H9 (cell line): ENCODE measurements around the gene FAM227B. TPM values are rescaled to one million over a fixed set of nuclear protein-coding genes. Genes with fewer than 3 reads are reported as not detected.
"Not testable (repeated sequence)": the region's sequence is repeated elsewhere in the genome, so short reads cannot be mapped to it uniquely, and the experiment has no call there.

Source experiments
- DNase-seq: peaks from one replicate; pipeline ENCODE4 v3.0.0-alpha.2; 2017
- H2AFZ ChIP-seq: one replicate; pipeline ENCODE4 v1.6.1; 2013; ENCODE audit warnings: mild to moderate bottlenecking, low read length, control low read depth, moderate library complexity
- H2AK5ac ChIP-seq: 2 replicates; pipeline ENCODE4 v1.6.1; 2013; ENCODE audit warnings: low read length, control low read depth, mixed read lengths; ENCODE audit not compliant: insufficient read length
- H2BK120ac ChIP-seq: one replicate; pipeline ENCODE4 v1.6.1; 2013; ENCODE audit warnings: low read depth, mild to moderate bottlenecking, low read length, control low read depth, inconsistent platforms; ENCODE audit not compliant: poor library complexity, severe bottlenecking
- H2BK12ac ChIP-seq: 2 replicates; pipeline ENCODE4 v1.6.1; 2013; ENCODE audit warnings: low read length, control low read depth, mixed read lengths, low read depth; ENCODE audit not compliant: insufficient read length
- H2BK15ac ChIP-seq: 2 replicates; pipeline ENCODE4 v1.6.1; 2013; ENCODE audit warnings: low read depth, low read length, control low read depth
- H2BK20ac ChIP-seq: one replicate; pipeline ENCODE4 v1.6.1; 2013; ENCODE audit warnings: low read depth, mild to moderate bottlenecking, low read length, control low read depth, inconsistent platforms; ENCODE audit not compliant: poor library complexity, severe bottlenecking
- H2BK5ac ChIP-seq: 2 replicates; pipeline ENCODE4 v1.6.1; 2013; ENCODE audit warnings: low read length, control low read depth, mixed read lengths; ENCODE audit not compliant: insufficient read length
- H3K14ac ChIP-seq: 2 replicates; pipeline ENCODE4 v1.6.1; 2013; ENCODE audit warnings: low read length, control low read depth; ENCODE audit not compliant: insufficient read depth
- H3K18ac ChIP-seq: 2 replicates; pipeline ENCODE4 v1.6.1; 2013; ENCODE audit warnings: low read depth, mild to moderate bottlenecking, mixed read lengths, low read length, control low read depth; ENCODE audit not compliant: insufficient read length
- H3K23ac ChIP-seq: 2 replicates; pipeline ENCODE4 v1.6.1; 2013; ENCODE audit warnings: low read length, control low read depth, mixed read lengths, low read depth; ENCODE audit not compliant: insufficient read length
- H3K23me2 ChIP-seq: 2 replicates; pipeline ENCODE4 v1.6.1; 2013; ENCODE audit warnings: low read depth, mild to moderate bottlenecking, mixed read lengths, low read length, control low read depth; ENCODE audit not compliant: insufficient read length, poor library complexity, severe bottlenecking
- H3K27ac ChIP-seq: 2 replicates; pipeline ENCODE4 v1.5.1; 2013; ENCODE audit warnings: low read length, control low read depth, mixed read lengths, low read depth; ENCODE audit not compliant: insufficient read length
- H3K27me3 ChIP-seq: 2 replicates; pipeline ENCODE4 v1.6.1; 2013; ENCODE audit warnings: low read length, control low read depth, inconsistent platforms; ENCODE audit not compliant: insufficient read depth
- H3K4ac ChIP-seq: 2 replicates; pipeline ENCODE4 v1.6.1; 2013; ENCODE audit warnings: low read depth, mild to moderate bottlenecking, control low read depth, inconsistent platforms, low read length, moderate library complexity
- H3K4me1 ChIP-seq: 2 replicates; pipeline ENCODE4 v1.6.1; 2013; ENCODE audit warnings: low read length, control low read depth, inconsistent platforms; ENCODE audit not compliant: insufficient read depth
- H3K4me2 ChIP-seq: 2 replicates; pipeline ENCODE4 v1.6.1; 2013; ENCODE audit warnings: low read length, control low read depth, mixed read lengths; ENCODE audit not compliant: insufficient read length, insufficient read depth
- H3K56ac ChIP-seq: 2 replicates; pipeline ENCODE4 v1.6.1; 2013; ENCODE audit warnings: low read depth, mild to moderate bottlenecking, mixed read lengths, low read length, control low read depth; ENCODE audit not compliant: insufficient read length
- H3K79me1 ChIP-seq: 2 replicates; pipeline ENCODE4 v1.6.1; 2013; ENCODE audit warnings: low read depth, mild to moderate bottlenecking, moderate library complexity, low read length, control low read depth, inconsistent platforms; ENCODE audit not compliant: insufficient read depth, poor library complexity, severe bottlenecking
- H3K79me2 ChIP-seq: 2 replicates; pipeline ENCODE4 v1.6.1; 2013; ENCODE audit warnings: low read length, control low read depth, inconsistent platforms; ENCODE audit not compliant: insufficient read depth
- H3K9ac ChIP-seq: 2 replicates; pipeline ENCODE4 v1.6.1; 2013; ENCODE audit warnings: low read length, control low read depth, mixed read lengths; ENCODE audit not compliant: insufficient read length; ENCODE audit errors: extremely low read depth
- H3K9me3 ChIP-seq: one replicate; pipeline ENCODE4 v1.6.1; 2013; ENCODE audit warnings: low read depth, low read length, inconsistent platforms; ENCODE audit not compliant: control insufficient read depth
- H3T11ph ChIP-seq: one replicate; pipeline ENCODE4 v1.6.1; 2013; ENCODE audit warnings: mild to moderate bottlenecking, low read length, control low read depth, inconsistent platforms
- H4K20me1 ChIP-seq: one replicate; pipeline ENCODE4 v1.6.1; 2013; ENCODE audit not compliant: control insufficient read depth, insufficient read length, insufficient read depth
- H4K5ac ChIP-seq: 2 replicates; pipeline ENCODE4 v1.6.1; 2013; ENCODE audit warnings: low read depth, mild to moderate bottlenecking, mixed read lengths, low read length, control low read depth; ENCODE audit not compliant: insufficient read length
- H4K8ac ChIP-seq: replicated peaks from 2 replicates; pipeline ENCODE4 v1.6.1; 2013; ENCODE audit warnings: low read length, control low read depth, mixed read lengths, low read depth; ENCODE audit not compliant: insufficient read length
- H4K91ac ChIP-seq: 2 replicates; pipeline ENCODE4 v1.6.1; 2013; ENCODE audit warnings: low read depth, mild to moderate bottlenecking, moderate library complexity, mixed read lengths, low read length, control low read depth; ENCODE audit not compliant: insufficient read length
- H3K27ac Mint-ChIP-seq, 3 experiments: 2 replicates in 2 of 3; 3 replicates in 1 of 3; pipeline ENCODE4 v1.8.0; 2020 to 2021; ENCODE audit warnings: mixed read lengths in 3 of 3, mild to moderate bottlenecking in 1 of 3, moderate library complexity in 1 of 3
- H3K27me3 Mint-ChIP-seq: 2 replicates; pipeline ENCODE4 v1.8.0; 2021; ENCODE audit warnings: low read depth, mild to moderate bottlenecking, moderate library complexity, mixed read lengths
- H3K36me3 Mint-ChIP-seq, 3 experiments: 2 replicates in 2 of 3; 3 replicates in 1 of 3; pipeline ENCODE4 v1.8.0; 2020 to 2021; ENCODE audit warnings: low read depth in 3 of 3, mixed read lengths in 3 of 3; ENCODE audit not compliant: insufficient read depth in 1 of 3
- H3K4me1 Mint-ChIP-seq, 2 experiments: 2 replicates each; pipeline ENCODE4 v1.8.0; 2020; ENCODE audit warnings: mixed read lengths in 2 of 2
- H3K4me3 Mint-ChIP-seq, 2 experiments: 2 replicates in 1 of 2; 3 replicates in 1 of 2; pipeline ENCODE4 v1.8.0; 2020 to 2021; ENCODE audit warnings: mild to moderate bottlenecking in 2 of 2, mixed read lengths in 2 of 2, moderate library complexity in 1 of 2
- H3K9me3 Mint-ChIP-seq, 2 experiments: 2 replicates in 1 of 2; 3 replicates in 1 of 2; pipeline ENCODE4 v1.8.0; 2020; ENCODE audit warnings: mild to moderate bottlenecking in 2 of 2, mixed read lengths in 2 of 2, moderate library complexity in 1 of 2
- WGBS: extraction: QIAGEN DNeasy Blood & Tissue Kit; methylation state at CpG from one replicate; pipeline ENCODE4 v1.1.7; 2013; ENCODE audit warnings: missing lambda C conversion rate, low lambda C conversion rate, mixed read lengths; ENCODE audit not compliant: insufficient read length; ENCODE audit errors: extremely low coverage; 5-methylcytosine and 5-hydroxymethylcytosine counted together
- total RNA-seq: library from RNA; stranded (reverse); gene quantifications from 2 replicates; pipeline ENCODE4 v1.2.1, GENCODE V29; 2021
- TF ChIP-seq, protein P1 (sequence below): fragments of 200-600 bp; sonication (generic); conservative IDR thresholded peaks from 3 replicates; pipeline ENCODE4 v1.8.0; 2021; ENCODE audit warnings: antibody characterized with exemption, mild to moderate bottlenecking

FAM227B gene
- total RNA-seq, 1 experiment from 2014 or later: 5.5 TPM

- no CpG with 5 or more reads among the region's 3 CpGs for WGBS
- TF ChIP-seq, protein P1, sequence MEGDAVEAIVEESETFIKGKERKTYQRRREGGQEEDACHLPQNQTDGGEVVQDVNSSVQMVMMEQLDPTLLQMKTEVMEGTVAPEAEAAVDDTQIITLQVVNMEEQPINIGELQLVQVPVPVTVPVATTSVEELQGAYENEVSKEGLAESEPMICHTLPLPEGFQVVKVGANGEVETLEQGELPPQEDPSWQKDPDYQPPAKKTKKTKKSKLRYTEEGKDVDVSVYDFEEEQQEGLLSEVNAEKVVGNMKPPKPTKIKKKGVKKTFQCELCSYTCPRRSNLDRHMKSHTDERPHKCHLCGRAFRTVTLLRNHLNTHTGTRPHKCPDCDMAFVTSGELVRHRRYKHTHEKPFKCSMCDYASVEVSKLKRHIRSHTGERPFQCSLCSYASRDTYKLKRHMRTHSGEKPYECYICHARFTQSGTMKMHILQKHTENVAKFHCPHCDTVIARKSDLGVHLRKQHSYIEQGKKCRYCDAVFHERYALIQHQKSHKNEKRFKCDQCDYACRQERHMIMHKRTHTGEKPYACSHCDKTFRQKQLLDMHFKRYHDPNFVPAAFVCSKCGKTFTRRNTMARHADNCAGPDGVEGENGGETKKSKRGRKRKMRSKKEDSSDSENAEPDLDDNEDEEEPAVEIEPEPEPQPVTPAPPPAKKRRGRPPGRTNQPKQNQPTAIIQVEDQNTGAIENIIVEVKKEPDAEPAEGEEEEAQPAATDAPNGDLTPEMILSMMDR: no peak
- Histone ChIP-seq H3K79me2 (peaks cover 3% of the 10 kb centered on the region; the same call in 1 of the 2 replicates), H3K4me1 (no peaks in the 10 kb centered on the region), H3K56ac (no peak overlapping the region), H2BK120ac (no peak overlapping the region), H3K9me3 (no peaks in the 10 kb centered on the region), H4K91ac (no peak overlapping the region), H3K9ac (no peak overlapping the region), H3K79me1 (peaks cover 5% of the 10 kb centered on the region), H2BK5ac (no peak overlapping the region), H3K27me3 (no peaks in the 10 kb centered on the region), H3K23me2 (peaks cover 4% of the 10 kb centered on the region), H3K14ac (no peak overlapping the region), H3K18ac (no peak overlapping the region), H3K27ac (no peak overlapping the region), H2BK20ac (no peak overlapping the region), H2BK15ac (no peak overlapping the region), H2AFZ (no peak overlapping the region), H4K5ac (no peak overlapping the region), H4K20me1 (no peaks in the 10 kb centered on the region), H3T11ph (no peak overlapping the region), H4K8ac (no peak overlapping the region), H3K23ac (no peak overlapping the region), H3K4ac (no peak overlapping the region), H2BK12ac (no peak overlapping the region), H3K4me2 (no peak overlapping the region), H2AK5ac (no peak overlapping the region)
- Mint-ChIP-seq H3K9me3 (peaks cover 12 to 15% of the 10 kb centered on the region in 2 experiments), H3K4me1 (peaks cover 24 to 25% of the 10 kb centered on the region in 2 experiments), H3K4me3 (peak overlapping the region; percentile 21 to 27; a peak in 2 of 5 replicates), H3K27ac (no peak overlapping the region), H3K36me3 (peaks cover 20 to 25% (median 21%) of the 10 kb centered on the region in 3 experiments), H3K27me3 (no peaks in the 10 kb centered on the region)
- DNase-seq: no peak
Measured at GRCh38 chr15:49619226-49619625, 1.4 kb downstream of the FAM227B start.

DNA sequence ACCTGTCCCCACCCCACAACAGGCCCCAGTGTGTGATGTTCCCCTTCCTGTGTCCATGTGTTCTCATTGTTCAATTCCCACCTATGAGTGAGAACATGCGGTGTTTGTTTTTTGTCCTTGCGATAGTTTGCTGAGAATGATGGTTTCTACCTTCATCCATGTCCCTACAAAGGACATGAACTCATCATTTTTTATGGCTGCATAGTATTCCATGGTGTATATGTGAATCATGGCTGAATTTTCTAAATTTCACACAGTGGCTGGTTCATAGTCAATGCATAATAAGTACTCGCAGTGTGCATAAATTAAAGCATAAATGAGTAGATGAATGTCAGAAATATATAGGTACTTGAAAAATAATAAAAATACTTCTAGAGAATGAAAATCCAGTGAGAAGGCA lies 8.4 kb downstream of the FAM227B start:
- not testable (repeated sequence) for H3T11ph ChIP-seq, H3K4me1 ChIP-seq, H2BK120ac ChIP-seq, DNase-seq, H2BK5ac ChIP-seq, H3K23me2 ChIP-seq, H2BK15ac ChIP-seq, H2AFZ ChIP-seq, H3K9ac ChIP-seq, H2AK5ac ChIP-seq, H3K23ac ChIP-seq, H2BK12ac ChIP-seq, H2BK20ac ChIP-seq, H4K91ac ChIP-seq, H3K27me3 ChIP-seq, H4K20me1 ChIP-seq, H3K18ac ChIP-seq, H3K4me3 Mint-ChIP-seq, H3K79me2 ChIP-seq, H3K4me2 ChIP-seq, H3K4me1 Mint-ChIP-seq, H3K14ac ChIP-seq, H4K8ac ChIP-seq, H4K5ac ChIP-seq, H3K56ac ChIP-seq, H3K27ac Mint-ChIP-seq, H3K4ac ChIP-seq, H3K27me3 Mint-ChIP-seq, H3K27ac ChIP-seq, H3K9me3 ChIP-seq, H3K79me1 ChIP-seq
- no CpG with 5 or more reads among the region's 3 CpGs for WGBS
- Mint-ChIP-seq H3K9me3 (peaks cover 11 to 14% of the 10 kb centered on the region in 2 experiments), H3K36me3 (peaks cover 14 to 30% (median 14%) of the 10 kb centered on the region in 3 experiments)
